Adrenal gland (tissue), 12 donors: ENCODE results near the gene CC2D2A. TPM values are rescaled to one million over a fixed set of nuclear protein-coding genes. Genes with fewer than 3 reads are reported as not detected.

Experiments used
- DNase-seq, 7 donors: peaks; one replicate each; pipeline ENCODE4 v3.0.0-alpha.2; 2019 to 2020
- H3K27ac ChIP-seq, 5 donors: fragments of 200-600 bp; sonication (generic) in 4 of 5; 1 replicate in 3 of 5; 2 replicates in 2 of 5; pipeline versions ENCODE4 v1.5.1 to v1.8.0; 2016 to 2020; ENCODE audit warnings: mild to moderate bottlenecking in 1 of 5
- H3K27me3 ChIP-seq: fragments of 200-600 bp; 2 replicates; pipeline ENCODE4 v1.8.0; 2021
- H3K36me3 ChIP-seq, 2 donors: fragments of 200-600 bp; replicated peaks in 1 of 2; 1 replicate in 1 of 2; 2 replicates in 1 of 2; pipeline versions ENCODE4 v1.5.1 to v1.8.0; 2018 to 2022
- H3K4me1 ChIP-seq, 2 donors: fragments of 200-600 bp; replicated peaks in 1 of 2; 1 replicate in 1 of 2; 2 replicates in 1 of 2; pipeline versions ENCODE4 v1.5.1 to v1.8.0; 2018 to 2021
- H3K4me3 ChIP-seq, 4 donors: fragments of 200-600 bp; sonication (generic) in 3 of 4; one replicate each; pipeline ENCODE4 v1.5.1; 2016 to 2018
- H3K9me3 ChIP-seq, 3 donors: fragments of 200-600 bp; sonication (generic) in 1 of 3; replicated peaks in 1 of 3; 1 replicate in 2 of 3; 2 replicates in 1 of 3; pipeline versions ENCODE4 v1.5.1 to v1.8.0; 2016 to 2021
- POLR2A ChIP-seq, 2 donors: fragments of 450-650 bp; IDR thresholded peaks; one replicate each; pipeline ENCODE4 v1.6.1; 2017; ENCODE audit warnings: antibody characterized with exemption in 2 of 2, mild to moderate bottlenecking in 2 of 2, moderate library complexity in 1 of 2
- WGBS, 4 donors: extraction: QIAGEN DNeasy Blood & Tissue Kit in 2 of 4; methylation state at CpG; one replicate each; pipeline versions ENCODE4 v1.1.5 to v1.1.7; 2013 to 2017; 5-methylcytosine and 5-hydroxymethylcytosine counted together
- intact Hi-C, 2 donors: fragments of 100-400 bp; cut with DNase I; formaldehyde crosslinking; loops; one replicate each; pipeline versions ENCODE4 v1.14.1 to v1.15.0; 2022 to 2023
- polyA plus RNA-seq, 3 donors: library from polyadenylated mRNA; stranded (reverse); fragments of 200-250 nt in 2 of 3; fragments of 350-450 nt in 1 of 3; fragmentation: Illumina TruSeq in 1 of 3; extraction: RNeasy Lipid Tissue Mini Kit (QIAGEN cat#74804) in 1 of 3; gene quantifications; one replicate each; pipeline ENCODE4 v1.2.3, GENCODE V29; 2013 to 2014
- total RNA-seq, 9 donors: library from RNA; depleted of rRNA in 4 of 9; stranded (reverse); fragments of >200 nt in 4 of 9; fragments of 120-200 nt in 1 of 9; fragmentation: NEBNext Ultra II Directional in 1 of 9; extraction: Animal tissue kit (Norgen Biotek cat#: 25700) in 1 of 9; gene quantifications; one replicate each; pipeline versions ENCODE4 v1.1.0 to v1.2.4, GENCODE V29; 2013 to 2023
- TF ChIP-seq, protein P1 (sequence below), 6 experiments: fragments of 450-650 bp in 4 of 6; fragments of 200-600 bp in 2 of 6; sonication (generic) in 1 of 6; IDR thresholded peaks; 1 replicate in 5 of 6; 2 replicates in 1 of 6; pipeline versions ENCODE4 v1.5.1 to v1.8.0; 2016 to 2021; ENCODE audit warnings: antibody characterized with exemption in 6 of 6, mild to moderate bottlenecking in 2 of 6, moderate library complexity in 1 of 6
- donor health status: healthy with polysubstance abuse.
- donor health status: Bipolar disorder and iron deficiency.
- donor health status: DM: yes; HTN: yes; CAD: no.
- donor health status: DM: no; HTN: no; CAD: no.
- donor health status: DM: no; HTN: no; CAD: no.
- donor health status: DM: yes; HTN: yes; CAD: no.

CC2D2A gene
- total and polyA plus RNA-seq, 12 donors = 14.4 to 52.3 (median 20.9) TPM

DNA sequence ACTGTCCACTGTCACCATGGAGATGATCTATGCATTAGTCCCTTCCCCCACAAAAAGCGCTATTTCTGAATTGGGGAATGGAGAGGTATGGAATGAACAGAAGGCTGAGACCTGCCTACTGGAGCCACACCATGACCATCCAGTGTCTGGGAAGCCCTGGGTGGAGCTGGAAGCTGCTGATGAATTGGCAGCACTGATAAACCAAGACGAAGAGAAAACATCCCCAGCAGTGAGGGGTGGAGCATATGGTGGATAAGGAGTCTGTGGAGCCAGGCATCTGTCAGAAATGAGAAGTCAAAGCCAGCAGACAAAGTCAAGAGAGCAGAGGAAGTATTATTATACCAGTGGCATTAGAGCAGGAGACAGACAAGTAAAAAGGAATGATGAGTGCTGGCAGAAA is 13.2 kb downstream of the CC2D2A start:
- no peak overlapping the region for H3K27ac ChIP-seq
- TF ChIP-seq, protein P1, sequence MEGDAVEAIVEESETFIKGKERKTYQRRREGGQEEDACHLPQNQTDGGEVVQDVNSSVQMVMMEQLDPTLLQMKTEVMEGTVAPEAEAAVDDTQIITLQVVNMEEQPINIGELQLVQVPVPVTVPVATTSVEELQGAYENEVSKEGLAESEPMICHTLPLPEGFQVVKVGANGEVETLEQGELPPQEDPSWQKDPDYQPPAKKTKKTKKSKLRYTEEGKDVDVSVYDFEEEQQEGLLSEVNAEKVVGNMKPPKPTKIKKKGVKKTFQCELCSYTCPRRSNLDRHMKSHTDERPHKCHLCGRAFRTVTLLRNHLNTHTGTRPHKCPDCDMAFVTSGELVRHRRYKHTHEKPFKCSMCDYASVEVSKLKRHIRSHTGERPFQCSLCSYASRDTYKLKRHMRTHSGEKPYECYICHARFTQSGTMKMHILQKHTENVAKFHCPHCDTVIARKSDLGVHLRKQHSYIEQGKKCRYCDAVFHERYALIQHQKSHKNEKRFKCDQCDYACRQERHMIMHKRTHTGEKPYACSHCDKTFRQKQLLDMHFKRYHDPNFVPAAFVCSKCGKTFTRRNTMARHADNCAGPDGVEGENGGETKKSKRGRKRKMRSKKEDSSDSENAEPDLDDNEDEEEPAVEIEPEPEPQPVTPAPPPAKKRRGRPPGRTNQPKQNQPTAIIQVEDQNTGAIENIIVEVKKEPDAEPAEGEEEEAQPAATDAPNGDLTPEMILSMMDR (IDR thresholded peaks at IDR 0.05) = no peak
- TF ChIP-seq POLR2A (IDR thresholded peaks at IDR 0.05) = no peak
- intact Hi-C loops = loop anchor here in 1 of 2 donors (5.0 to 10.0 kb wide), 2 partner anchors 164 to 402 kb away; no protein-coding TSS in a partner anchor
- no peak for DNase-seq
- H3K27me3 ChIP-seq = no peaks in the 10 kb centered on the region
- H3K4me1 ChIP-seq = peaks cover 4 to 10% of the 10 kb centered on the region in 2 donors
- 70 to 92% (median 79%) methylated on average over 2 of the region's 2 CpGs for WGBS, 4 donors
- no peaks in the 10 kb centered on the region for H3K36me3 ChIP-seq
- H3K4me3 ChIP-seq = no peak overlapping the region
- H3K9me3 ChIP-seq = peaks cover 0 to 10% (median 0%) of the 10 kb centered on the region in 3 donors

DNA sequence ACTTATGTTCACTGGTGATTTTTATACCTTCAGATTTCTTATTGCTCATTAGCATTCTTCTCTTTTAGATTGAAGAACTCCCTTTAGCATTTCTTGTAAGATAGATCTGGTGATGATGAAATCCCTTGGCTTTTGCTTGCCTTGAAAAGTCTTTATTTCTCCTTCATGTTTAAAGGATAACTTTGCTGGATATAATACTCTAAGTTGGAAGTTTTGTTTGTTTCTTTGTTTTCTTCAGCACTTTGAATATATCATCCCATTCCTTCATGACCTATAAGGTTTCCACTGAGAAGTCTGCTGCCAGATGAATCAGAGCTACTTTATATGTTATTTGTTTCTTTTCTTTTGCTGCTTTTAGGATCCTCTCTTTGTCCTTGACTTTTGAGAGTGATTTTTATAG is 18.5 kb downstream of the CC2D2A start:
- intact Hi-C loops = loop anchor here in 1 of 2 donors (10.0 kb wide), 1 partner anchor 397 kb away; no protein-coding TSS in a partner anchor
- Histone ChIP-seq H3K27me3 (no peaks in the 10 kb centered on the region), H3K4me3 (no peak overlapping the region), H3K4me1 (no peaks in the 10 kb centered on the region), H3K27ac (no peak overlapping the region), H3K36me3 (no peaks in the 10 kb centered on the region), H3K9me3 (peaks cover 0 to 14% (median 0%) of the 10 kb centered on the region in 3 donors)
- no peak for DNase-seq
- TF ChIP-seq POLR2A (IDR thresholded peaks at IDR 0.05) = no peak
- TF ChIP-seq, protein P1 (IDR thresholded peaks at IDR 0.05) = no peak

DNA sequence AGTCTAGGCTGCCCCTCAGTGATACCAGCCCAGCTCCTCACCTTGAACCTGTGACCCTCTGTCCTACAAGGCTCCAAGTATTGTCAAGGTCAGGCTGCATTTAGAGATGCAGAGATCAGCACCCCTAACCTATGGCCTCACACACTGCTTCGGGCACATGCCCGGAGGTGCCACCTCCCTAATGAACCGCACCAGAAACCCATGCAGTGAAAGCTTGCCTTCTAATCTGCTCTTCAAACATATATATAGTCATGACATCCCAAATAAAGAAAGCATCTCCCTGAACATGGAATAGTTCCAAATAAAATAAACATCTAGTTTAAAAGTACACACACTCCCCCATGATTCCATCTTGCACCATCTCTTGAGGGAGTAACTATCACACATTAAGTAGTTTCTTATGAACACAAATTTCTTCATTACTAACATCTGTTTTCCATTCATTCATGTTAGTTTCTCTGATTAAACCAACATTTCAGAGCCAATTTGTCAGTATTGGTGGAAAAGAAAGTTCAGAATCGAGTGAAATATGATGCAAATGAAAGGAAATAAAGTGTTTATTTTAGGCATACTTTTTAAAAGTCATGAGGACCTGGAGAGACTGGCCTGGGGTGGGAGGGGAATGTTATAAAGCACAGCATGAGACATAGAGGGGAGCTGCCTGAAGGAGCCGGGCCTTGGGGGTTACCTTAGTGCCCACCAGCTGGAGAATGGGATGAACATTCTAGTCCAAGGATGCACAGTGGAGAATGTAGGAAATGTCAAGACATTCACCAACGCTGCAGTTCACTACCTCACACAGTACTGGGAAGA is 19.2 kb downstream of the CC2D2A start:
- no peaks in the 10 kb centered on the region for H3K36me3 ChIP-seq
- no peaks in the 10 kb centered on the region for H3K4me1 ChIP-seq
- no peak for DNase-seq
- no peak overlapping the region for H3K4me3 ChIP-seq
- H3K27ac ChIP-seq = no peak overlapping the region
- no peaks in the 10 kb centered on the region for H3K27me3 ChIP-seq
- WGBS, 4 donors = 75 to 86% (median 84%) methylated on average over 6 of the region's 6 CpGs
- intact Hi-C loops = loop anchor here in 1 of 2 donors (10.0 kb wide), 1 partner anchor 396 kb away; no protein-coding TSS in a partner anchor
- H3K9me3 ChIP-seq = peaks cover 0 to 14% (median 0%) of the 10 kb centered on the region in 3 donors
- TF ChIP-seq POLR2A (IDR thresholded peaks at IDR 0.05) = no peak
- TF ChIP-seq, protein P1 (IDR thresholded peaks at IDR 0.05) = no peak

DNA sequence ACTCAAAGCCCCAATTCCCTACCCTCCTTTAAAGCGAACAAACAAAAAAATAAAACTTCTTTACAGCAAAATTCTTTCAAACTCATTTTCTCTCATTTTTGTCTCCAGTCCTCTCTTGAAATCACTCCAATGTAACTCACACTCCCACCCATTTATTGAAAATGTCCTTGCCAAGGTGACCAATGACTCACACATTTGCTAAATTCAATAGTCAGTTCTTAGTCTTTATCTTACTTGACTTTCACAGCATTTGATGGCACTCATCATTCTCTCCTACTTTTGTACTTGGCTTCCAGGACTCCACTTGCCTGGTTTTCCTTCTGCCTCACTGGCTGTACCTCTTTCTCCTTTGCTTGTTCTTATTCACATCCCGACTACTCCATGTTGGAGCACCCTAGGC is 19.9 kb downstream of the CC2D2A start:
- H3K4me3 ChIP-seq = no peak overlapping the region
- DNase-seq = no peak
- H3K27me3 ChIP-seq = no peaks in the 10 kb centered on the region
- TF ChIP-seq, protein P1 (IDR thresholded peaks at IDR 0.05) = no peak
- TF ChIP-seq POLR2A (IDR thresholded peaks at IDR 0.05) = no peak
- peaks cover 0 to 14% (median 0%) of the 10 kb centered on the region in 3 donors for H3K9me3 ChIP-seq
- no peaks in the 10 kb centered on the region for H3K36me3 ChIP-seq
- intact Hi-C loops = loop anchor here in 1 of 2 donors (10.0 kb wide), 1 partner anchor 395 kb away; no protein-coding TSS in a partner anchor
- no peak overlapping the region for H3K27ac ChIP-seq
- WGBS, 4 donors = 86 to 94% (median 93%) methylated on average over 2 of the region's 2 CpGs
- H3K4me1 ChIP-seq = no peaks in the 10 kb centered on the region
